ENCODE results near the gene SPATA19.
"Not testable (repeated sequence)": the region's sequence is repeated elsewhere in the genome, so short reads cannot be mapped to it uniquely, and the experiment has no call there.

SPATA19 gene

GRCh38 chr11:133864756-133865155 lies 19.4 kb upstream of the SPATA19 start:
- H3K27me3 ChIP-seq (ENCODE audit: insufficient read depth, low read length) = no peaks in the 10 kb centered on the region
- no peak for TF ChIP-seq EZH2 (IDR thresholded peaks at IDR 0.05; ENCODE audit: borderline replicate concordance, low read length)
- no peak for TF ChIP-seq CTCF (IDR thresholded peaks at IDR 0.05; ENCODE audit: low read length)
- H3K27ac ChIP-seq (ENCODE audit: low read depth, low read length, poor library complexity, severe bottlenecking) = no peak overlapping the region
- no peaks in the 10 kb centered on the region for H4K20me1 ChIP-seq (ENCODE audit: insufficient read depth, low read length)
- no peak overlapping the region for H3K9ac ChIP-seq (ENCODE audit: low read length)
- no peak overlapping the region for H3K4me2 ChIP-seq (ENCODE audit: low read length)
- H3K79me2 ChIP-seq (ENCODE audit: insufficient read depth, low read length) = no peaks in the 10 kb centered on the region
- no peak overlapping the region for H3K4me3 ChIP-seq (ENCODE audit: low read depth, low read length, poor library complexity, severe bottlenecking)
- no peaks in the 10 kb centered on the region for H3K9me3 ChIP-seq (ENCODE audit: low read length)
- no peak overlapping the region for H2AFZ ChIP-seq (ENCODE audit: low read length)
- no peaks in the 10 kb centered on the region for H3K9me2 ChIP-seq (ENCODE audit: low read depth, low read length)
- no peaks in the 10 kb centered on the region for H3K36me3 ChIP-seq (ENCODE audit: insufficient read depth, low read length)
- no peaks in the 10 kb centered on the region for H3K4me1 ChIP-seq (ENCODE audit: insufficient read depth, low read length, severe bottlenecking)
- no peaks in the 10 kb centered on the region for H3F3A ChIP-seq (ENCODE audit: insufficient read depth, low read length)

GRCh38 chr11:133860151-133860550 lies 14.8 kb upstream of the SPATA19 start:
- Histone ChIP-seq H4K20me1 (ENCODE audit: insufficient read depth, low read length) (no peaks in the 10 kb centered on the region), H3K27me3 (ENCODE audit: insufficient read depth, low read length) (no peaks in the 10 kb centered on the region), H3K9me3 (ENCODE audit: low read length) (no peaks in the 10 kb centered on the region), H3K4me3 (ENCODE audit: low read depth, low read length, poor library complexity, severe bottlenecking) (no peak overlapping the region), H3K79me2 (ENCODE audit: insufficient read depth, low read length) (no peaks in the 10 kb centered on the region), H2AFZ (ENCODE audit: low read length) (no peak overlapping the region), H3K36me3 (ENCODE audit: insufficient read depth, low read length) (no peaks in the 10 kb centered on the region), H3K4me1 (ENCODE audit: insufficient read depth, low read length, severe bottlenecking) (no peaks in the 10 kb centered on the region), H3K9ac (ENCODE audit: low read length) (no peak overlapping the region), H3K4me2 (ENCODE audit: low read length) (no peak overlapping the region), H3F3A (ENCODE audit: insufficient read depth, low read length) (no peaks in the 10 kb centered on the region), H3K9me2 (ENCODE audit: low read depth, low read length) (no peaks in the 10 kb centered on the region), H3K27ac (ENCODE audit: low read depth, low read length, poor library complexity, severe bottlenecking) (no peak overlapping the region)
- TF ChIP-seq CTCF (IDR thresholded peaks at IDR 0.05; ENCODE audit: low read length) = no peak
- no peak for TF ChIP-seq EZH2 (IDR thresholded peaks at IDR 0.05; ENCODE audit: borderline replicate concordance, low read length)

- not testable (repeated sequence) for H3K4me3 ChIP-seq (ENCODE audit: low read depth, low read length, poor library complexity, severe bottlenecking); H4K20me1 ChIP-seq (ENCODE audit: insufficient read depth, low read length); H3F3A ChIP-seq (ENCODE audit: insufficient read depth, low read length)
Observed at GRCh38 chr11:133854330-133854960, 9.1 kb upstream of the SPATA19 start.

GRCh38 chr11:133844217-133844616 lies 1.1 kb downstream of the SPATA19 start:
- no peak overlapping the region for H3K4me3 ChIP-seq (ENCODE audit: low read depth, low read length, poor library complexity, severe bottlenecking)
- no peaks in the 10 kb centered on the region for H3K79me2 ChIP-seq (ENCODE audit: insufficient read depth, low read length)
- no peaks in the 10 kb centered on the region for H4K20me1 ChIP-seq (ENCODE audit: insufficient read depth, low read length)
- no peaks in the 10 kb centered on the region for H3K9me2 ChIP-seq (ENCODE audit: low read depth, low read length)
- H3K9ac ChIP-seq (ENCODE audit: low read length) = no peak overlapping the region
- H3K27me3 ChIP-seq (ENCODE audit: insufficient read depth, low read length) = no peaks in the 10 kb centered on the region
- no peaks in the 10 kb centered on the region for H3K4me1 ChIP-seq (ENCODE audit: insufficient read depth, low read length, severe bottlenecking)
- H3K4me2 ChIP-seq (ENCODE audit: low read length) = no peak overlapping the region
- no peaks in the 10 kb centered on the region for H3F3A ChIP-seq (ENCODE audit: insufficient read depth, low read length)
- H3K9me3 ChIP-seq (ENCODE audit: low read length) = no peaks in the 10 kb centered on the region
- no peak overlapping the region for H3K27ac ChIP-seq (ENCODE audit: low read depth, low read length, poor library complexity, severe bottlenecking)
- H3K36me3 ChIP-seq (ENCODE audit: insufficient read depth, low read length) = no peaks in the 10 kb centered on the region
- no peak for TF ChIP-seq EZH2 (IDR thresholded peaks at IDR 0.05; ENCODE audit: borderline replicate concordance, low read length)
- no peak for TF ChIP-seq CTCF (IDR thresholded peaks at IDR 0.05; ENCODE audit: low read length)
- no peak overlapping the region for H2AFZ ChIP-seq (ENCODE audit: low read length)

More at GRCh38 chr11:133854330-133854960, 9.1 kb upstream of the SPATA19 start:
- not testable (repeated sequence) for H3K79me2 ChIP-seq (ENCODE audit: insufficient read depth, low read length); H3K9me3 ChIP-seq (ENCODE audit: low read length); H2AFZ ChIP-seq (ENCODE audit: low read length); H3K4me2 ChIP-seq (ENCODE audit: low read length); H3K27me3 ChIP-seq (ENCODE audit: insufficient read depth, low read length); H3K9me2 ChIP-seq (ENCODE audit: low read depth, low read length); H3K36me3 ChIP-seq (ENCODE audit: insufficient read depth, low read length); H3K9ac ChIP-seq (ENCODE audit: low read length); H3K27ac ChIP-seq (ENCODE audit: low read depth, low read length, poor library complexity, severe bottlenecking); H3K4me1 ChIP-seq (ENCODE audit: insufficient read depth, low read length, severe bottlenecking)
